Measurements from ENCODE around the gene ASB6.
"Not testable (repeated sequence)": the region's sequence is repeated elsewhere in the genome, so short reads cannot be mapped to it uniquely, and the experiment has no call there.

The ASB6 gene

GRCh38 chr9:129637102-129637501, 4.8 kb downstream of the ASB6 start:
- H3K4me2 ChIP-seq: peak overlapping the region; percentile 7 to 76 (median 47); a peak in 20 of 22 replicates
- no peaks in the 10 kb centered on the region for H3K9me3 ChIP-seq (replicated peaks in 1 of 11)
- H3K4me3 ChIP-seq: no peak overlapping the region
- peaks cover 72 to 88% (median 80%) of the 10 kb centered on the region in 11 experiments for H3K36me3 ChIP-seq
- peak overlapping the region; percentile 0 to 68 (median 54); a peak in 17 of 22 replicates for H3K9ac ChIP-seq
- no peaks in the 10 kb centered on the region for H3K27me3 ChIP-seq
- H4K20me1 ChIP-seq: peaks cover 86 to 98% (median 95%) of the 10 kb centered on the region in 11 experiments
- TF ChIP-seq Cebpa-rat (IDR thresholded peaks at IDR 0.05): no peak
- peak overlapping the region in 10 of 11 experiments; percentile 8 to 73 (median 39); a peak in 17 of 22 replicates for H3K27ac ChIP-seq
- H3K4me1 ChIP-seq: peaks cover 36 to 75% (median 63%) of the 10 kb centered on the region in 10 experiments

GRCh38 chr9:129636343-129636742, 5.6 kb downstream of the ASB6 start:
- Histone ChIP-seq H3K4me1 (peaks cover 44 to 83% (median 70%) of the 10 kb centered on the region in 10 experiments), H3K27ac (peak overlapping the region in 8 of 11 experiments; percentile 17 to 73 (median 46); a peak in 13 of 22 replicates), H4K20me1 (peaks cover 93 to 100% (median 99%) of the 10 kb centered on the region in 11 experiments), H3K9ac (peak overlapping the region in 9 of 11 experiments; percentile 19 to 68 (median 54); a peak in 13 of 22 replicates), H3K36me3 (peaks cover 72 to 95% (median 87%) of the 10 kb centered on the region in 11 experiments), H3K4me2 (peak overlapping the region in 10 of 11 experiments; percentile 7 to 76 (median 50); a peak in 17 of 22 replicates)
- not testable (repeated sequence) for H3K4me3 ChIP-seq; H3K27me3 ChIP-seq; H3K9me3 ChIP-seq (replicated peaks in 1 of 11)

GRCh38 chr9:129635099-129636065, 6.6 kb downstream of the ASB6 start:
- peak overlapping the region in 7 of 11 experiments; percentile 16 to 66 (median 34); a peak in 10 of 22 replicates for H3K27ac ChIP-seq
- peak overlapping the region in 6 of 11 experiments; percentile 8 to 48 (median 24); a peak in 9 of 22 replicates for H3K4me2 ChIP-seq
- TF ChIP-seq Cebpa-rat (IDR thresholded peaks at IDR 0.05): no peak
- H3K9ac ChIP-seq: peak overlapping the region; percentile 21 to 61 (median 46); a peak in 16 of 22 replicates
- H4K20me1 ChIP-seq: peaks cover 93 to 100% (median 99%) of the 10 kb centered on the region in 11 experiments
- H3K4me3 ChIP-seq: no peak overlapping the region
- no peaks in the 10 kb centered on the region for H3K9me3 ChIP-seq (replicated peaks in 1 of 11)
- peaks cover 75 to 100% (median 97%) of the 10 kb centered on the region in 11 experiments for H3K36me3 ChIP-seq
- no peaks in the 10 kb centered on the region for H3K27me3 ChIP-seq
- H3K4me1 ChIP-seq: peaks cover 42 to 84% (median 71%) of the 10 kb centered on the region in 10 experiments

- peaks cover 66 to 100% (median 96%) of the 10 kb centered on the region in 11 experiments for H3K36me3 ChIP-seq
- no peak overlapping the region for H3K4me2 ChIP-seq
- no peak for TF ChIP-seq Cebpa-rat (IDR thresholded peaks at IDR 0.05)
- no peaks in the 10 kb centered on the region for H3K9me3 ChIP-seq (replicated peaks in 1 of 11)
- no peaks in the 10 kb centered on the region for H3K27me3 ChIP-seq
- no peak overlapping the region for H3K27ac ChIP-seq
- no peak overlapping the region for H3K4me3 ChIP-seq
- peaks cover 94 to 100% (median 99%) of the 10 kb centered on the region in 11 experiments for H4K20me1 ChIP-seq
- H3K4me1 ChIP-seq: peaks cover 48 to 86% (median 75%) of the 10 kb centered on the region in 10 experiments
- peak overlapping the region in 3 of 11 experiments; percentile 7 to 15 (median 9); a peak in 1 of 22 replicates for H3K9ac ChIP-seq
These were observed 8.1 kb downstream of the ASB6 start for GRCh38 chr9:129633848-129634247.

GRCh38 chr9:129633207-129633606, 8.7 kb downstream of the ASB6 start:
- Histone ChIP-seq H3K9ac (no peak overlapping the region), H3K4me1 (peaks cover 55 to 90% (median 80%) of the 10 kb centered on the region in 10 experiments), H3K9me3 (replicated peaks in 1 of 11) (no peaks in the 10 kb centered on the region), H3K36me3 (peaks cover 65 to 100% (median 96%) of the 10 kb centered on the region in 11 experiments), H3K27ac (no peak overlapping the region), H4K20me1 (peaks cover 94 to 100% (median 99%) of the 10 kb centered on the region in 11 experiments), H3K4me2 (no peak overlapping the region), H3K4me3 (no peak overlapping the region), H3K27me3 (no peaks in the 10 kb centered on the region)
- no peak for TF ChIP-seq Cebpa-rat (IDR thresholded peaks at IDR 0.05)

- TF ChIP-seq Cebpa-rat (IDR thresholded peaks at IDR 0.05): no peak
- Histone ChIP-seq H3K27me3 (no peaks in the 10 kb centered on the region), H3K36me3 (peaks cover 58 to 100% (median 93%) of the 10 kb centered on the region in 11 experiments), H3K4me2 (peak overlapping the region in 9 of 11 experiments; percentile 44 to 100 (median 94); a peak in 17 of 22 replicates), H3K4me1 (peaks cover 60 to 90% (median 80%) of the 10 kb centered on the region in 10 experiments), H3K27ac (peak overlapping the region in 2 of 11 experiments; percentile 13 to 20; a peak in 4 of 22 replicates), H3K4me3 (no peak overlapping the region), H4K20me1 (peaks cover 94 to 100% (median 99%) of the 10 kb centered on the region in 11 experiments), H3K9me3 (replicated peaks in 1 of 11) (no peaks in the 10 kb centered on the region), H3K9ac (peak overlapping the region in 7 of 11 experiments; percentile 7 to 47 (median 41); a peak in 3 of 22 replicates)
These were observed 9.5 kb downstream of the ASB6 start for GRCh38 chr9:129632460-129632859.

- Histone ChIP-seq H3K4me3 (no peak overlapping the region), H3K9me3 (replicated peaks in 1 of 11) (no peaks in the 10 kb centered on the region), H3K4me1 (peaks cover 60 to 88% (median 79%) of the 10 kb centered on the region in 10 experiments), H3K36me3 (peaks cover 50 to 93% (median 85%) of the 10 kb centered on the region in 11 experiments), H3K27ac (peak overlapping the region in 4 of 11 experiments; percentile 22 to 43 (median 32); a peak in 2 of 22 replicates), H4K20me1 (peaks cover 91 to 99% (median 96%) of the 10 kb centered on the region in 11 experiments), H3K4me2 (peak overlapping the region; percentile 44 to 100 (median 92)), H3K9ac (peak overlapping the region in 10 of 11 experiments; percentile 2 to 56 (median 39); a peak in 12 of 22 replicates), H3K27me3 (no peaks in the 10 kb centered on the region)
- TF ChIP-seq Cebpa-rat (IDR thresholded peaks at IDR 0.05): no peak
These were observed 10.2 kb downstream of the ASB6 start for GRCh38 chr9:129631674-129632129.

GRCh38 chr9:129630967-129631673, 10.8 kb downstream of the ASB6 start:
- Histone ChIP-seq H3K27me3 (no peaks in the 10 kb centered on the region), H4K20me1 (peaks cover 85 to 96% (median 90%) of the 10 kb centered on the region in 11 experiments), H3K27ac (peak overlapping the region in 4 of 11 experiments; percentile 7 to 43 (median 32); a peak in 2 of 22 replicates), H3K36me3 (peaks cover 45 to 88% (median 79%) of the 10 kb centered on the region in 11 experiments), H3K4me2 (peak overlapping the region; percentile 44 to 100 (median 92)), H3K4me1 (peaks cover 57 to 82% (median 74%) of the 10 kb centered on the region in 10 experiments), H3K9ac (peak overlapping the region; percentile 2 to 56 (median 37); a peak in 14 of 22 replicates), H3K4me3 (no peak overlapping the region), H3K9me3 (replicated peaks in 1 of 11) (no peaks in the 10 kb centered on the region)
- TF ChIP-seq Cebpa-rat (IDR thresholded peaks at IDR 0.05): no peak
